HG02642 (cell line): Measurements from ENCODE around the gene SETBP1.

Source experiments
- ATAC-seq: cut with Tn5 transposase; IDR thresholded peaks from one replicate; pipeline ENCODE4 v1.9.1; 2021; ENCODE audit warnings: mild to moderate bottlenecking; ENCODE audit not compliant: unreplicated experiment, poor library complexity

Gene SETBP1

DNA sequence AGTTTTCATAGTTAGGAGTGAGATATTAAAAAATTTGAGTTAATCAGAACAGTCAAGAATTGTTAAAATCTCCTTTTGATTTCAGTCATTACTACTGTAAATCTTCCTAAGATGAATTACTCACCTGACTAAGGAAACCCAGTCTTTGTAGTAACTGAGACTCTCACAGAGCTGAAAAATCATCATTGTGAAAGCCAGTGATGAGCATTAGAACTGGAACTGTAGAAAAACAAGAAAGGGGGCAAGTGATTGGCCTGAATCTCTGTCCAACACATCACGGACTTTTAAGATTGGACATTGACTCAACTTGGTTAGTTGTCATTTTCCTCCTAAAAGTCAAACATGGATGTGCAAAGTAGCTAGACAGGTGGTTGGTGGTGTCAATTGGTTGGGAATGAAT lies 21.9 kb downstream of the SETBP1 start:
- ATAC-seq = no peak

DNA sequence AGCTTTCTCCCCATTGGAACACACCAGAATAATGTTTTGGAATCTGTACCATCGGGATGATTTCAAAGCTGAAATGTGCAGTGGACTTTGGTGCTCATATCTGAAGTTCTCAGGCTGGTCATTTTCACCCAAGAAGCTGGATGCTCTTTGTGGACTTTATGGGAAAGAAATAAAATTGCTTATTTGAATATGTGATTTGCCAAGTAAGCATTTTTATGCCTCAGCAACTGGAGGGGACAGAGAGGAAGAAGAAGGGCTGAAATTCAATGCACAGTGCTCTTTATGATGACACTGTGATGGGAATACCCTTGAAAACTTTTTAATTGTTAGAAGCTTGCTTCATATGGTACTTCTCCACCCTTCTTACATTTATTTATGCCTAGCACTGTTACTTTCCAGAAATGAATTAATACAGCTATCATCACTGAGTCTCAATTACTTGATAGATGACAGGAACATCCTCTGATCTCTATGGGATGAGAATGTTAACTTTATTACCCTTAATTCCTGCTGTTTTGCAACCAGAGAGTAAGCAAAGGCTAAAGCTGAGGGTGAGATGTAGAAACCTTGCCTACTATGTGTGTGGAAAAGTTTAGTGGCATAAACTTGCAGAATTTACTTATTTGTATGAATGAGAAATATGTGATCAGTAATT lies 23.6 kb downstream of the SETBP1 start:
- no peak for ATAC-seq

DNA sequence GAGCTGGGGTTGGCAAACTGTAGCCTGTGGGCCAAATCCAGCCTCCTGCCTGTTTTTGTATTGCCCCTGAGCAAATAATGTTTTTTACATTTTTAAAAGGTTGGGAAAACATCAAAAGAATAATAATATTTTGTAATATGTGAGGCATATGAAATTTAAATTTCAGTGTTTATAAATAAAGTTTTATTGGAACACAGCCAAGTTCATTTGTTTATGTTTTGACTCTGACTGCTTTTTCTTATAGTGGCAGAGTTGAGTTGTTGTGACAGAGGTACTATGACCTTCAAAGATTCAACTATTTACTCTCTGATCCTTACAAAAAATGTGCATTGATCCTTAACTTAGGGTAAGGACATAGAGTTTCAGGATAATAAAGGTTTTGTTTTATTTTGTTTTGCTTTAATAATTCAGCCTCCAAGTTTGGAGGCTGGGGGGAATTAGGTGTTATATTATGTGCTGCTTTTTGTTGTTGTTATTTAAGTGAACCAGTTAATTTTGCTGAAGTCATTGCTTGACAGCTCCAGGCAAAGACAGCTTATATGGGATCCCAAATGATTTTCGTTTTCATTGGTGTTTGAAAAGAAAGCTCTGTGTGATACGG lies 24.5 kb downstream of the SETBP1 start:
- no peak for ATAC-seq

DNA sequence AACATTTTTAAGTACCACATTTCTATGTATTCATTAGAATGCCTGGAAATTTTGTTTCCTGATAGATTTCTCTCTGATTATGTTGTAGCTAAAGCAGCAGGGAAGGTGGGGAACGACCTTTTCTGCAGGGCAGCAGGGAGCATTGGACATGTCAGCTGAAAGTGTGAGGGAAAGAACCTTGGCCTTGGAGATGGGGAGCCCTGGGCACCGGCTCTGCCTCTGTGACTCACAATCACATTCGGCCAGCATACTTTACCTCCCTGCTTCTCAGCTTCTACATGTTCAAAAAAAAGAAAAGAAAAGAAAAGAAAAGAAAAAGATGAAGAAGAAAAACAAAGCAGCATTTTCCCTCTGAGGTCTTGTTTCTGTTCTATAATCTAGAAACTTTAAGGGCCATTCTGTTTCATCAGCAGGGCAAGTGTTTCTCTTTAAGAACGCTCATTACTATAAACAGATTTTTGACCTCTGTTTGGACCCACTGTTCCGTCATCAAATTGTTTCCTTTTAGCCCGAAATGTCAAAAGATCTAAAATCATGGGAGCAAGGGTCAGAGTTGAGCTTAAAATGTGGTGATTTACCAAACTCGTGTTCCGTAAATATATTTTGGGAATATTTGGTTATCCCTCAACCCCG lies 27.9 kb downstream of the SETBP1 start:
- no peak for ATAC-seq

DNA sequence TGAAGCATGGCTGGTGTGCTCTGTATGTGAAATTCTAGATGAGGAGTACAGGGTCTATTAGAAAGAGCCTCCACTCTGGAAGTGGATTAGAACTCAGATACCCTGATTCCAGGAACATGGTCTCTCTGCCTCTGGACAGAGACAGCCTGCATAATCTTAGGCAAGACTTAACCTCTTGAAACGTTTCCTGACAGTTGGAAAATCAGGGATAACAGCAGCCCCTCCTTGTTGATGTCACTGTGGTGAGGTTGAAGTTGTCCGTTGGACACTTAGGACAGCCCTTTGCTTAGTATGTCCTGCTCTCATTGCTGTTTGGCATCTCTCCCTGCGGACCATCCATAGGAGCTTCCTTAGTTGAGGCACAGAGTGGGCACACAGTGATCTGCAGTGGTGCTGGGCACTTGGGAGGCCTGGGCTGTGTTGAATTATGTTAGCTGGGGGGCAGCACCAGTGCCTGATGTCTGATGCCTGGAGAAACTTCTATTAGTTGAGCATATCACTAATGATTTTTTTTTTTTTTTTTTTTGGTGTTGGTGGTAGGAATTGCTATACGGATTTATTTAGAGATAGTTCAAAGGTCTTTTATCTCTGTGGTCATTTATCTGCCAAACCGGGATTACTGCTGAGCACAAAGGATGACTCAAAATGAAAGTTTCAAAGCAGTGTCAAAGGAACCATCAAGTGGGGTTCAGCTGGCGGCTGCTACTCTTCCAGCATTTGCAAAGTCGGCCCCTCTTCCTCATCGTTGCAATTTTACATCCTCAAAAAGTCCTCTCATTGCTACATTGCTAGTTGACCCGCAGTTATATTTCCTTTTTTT lies 28.8 kb downstream of the SETBP1 start:
- peak; percentile 90 for ATAC-seq

DNA sequence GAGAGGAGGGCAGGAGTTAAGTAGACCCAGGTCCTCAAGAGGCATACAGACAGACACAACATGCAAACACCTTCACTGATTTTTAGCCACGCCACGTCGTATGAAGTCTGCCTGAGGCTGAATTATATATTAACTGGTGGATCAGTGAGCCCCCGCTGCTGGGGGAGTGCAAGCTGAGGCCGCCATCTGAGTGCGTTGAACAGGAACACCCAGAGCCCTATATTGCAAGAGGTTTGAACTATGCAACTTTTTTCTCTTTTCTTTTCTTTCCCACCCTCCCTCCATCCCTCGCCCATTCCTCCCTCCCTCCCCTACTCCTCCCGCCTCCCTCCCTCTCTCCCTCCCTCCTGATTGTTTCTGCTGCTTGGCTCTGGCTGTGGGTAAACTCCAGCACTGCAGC lies 30.2 kb downstream of the SETBP1 start:
- ATAC-seq = no peak

DNA sequence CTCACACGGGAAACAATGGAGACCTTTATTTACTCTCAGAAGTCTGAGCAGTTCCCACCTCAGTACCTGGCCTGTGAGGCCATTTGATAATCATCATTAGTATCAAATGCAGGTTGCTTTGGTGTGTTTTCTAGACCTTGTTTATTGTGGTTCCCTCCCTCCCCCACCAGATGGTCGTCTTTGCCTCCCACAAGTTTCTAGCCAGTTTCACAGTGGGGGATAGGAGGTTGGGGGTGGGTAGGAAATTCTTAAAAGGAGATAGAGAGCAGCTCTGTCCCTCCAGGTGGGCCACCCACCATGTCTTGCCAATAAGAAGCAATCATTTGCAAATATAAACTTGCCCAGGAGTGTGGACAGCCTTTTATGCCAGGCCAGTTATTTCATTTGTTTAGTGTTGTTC lies 31.3 kb downstream of the SETBP1 start:
- ATAC-seq = no peak

DNA sequence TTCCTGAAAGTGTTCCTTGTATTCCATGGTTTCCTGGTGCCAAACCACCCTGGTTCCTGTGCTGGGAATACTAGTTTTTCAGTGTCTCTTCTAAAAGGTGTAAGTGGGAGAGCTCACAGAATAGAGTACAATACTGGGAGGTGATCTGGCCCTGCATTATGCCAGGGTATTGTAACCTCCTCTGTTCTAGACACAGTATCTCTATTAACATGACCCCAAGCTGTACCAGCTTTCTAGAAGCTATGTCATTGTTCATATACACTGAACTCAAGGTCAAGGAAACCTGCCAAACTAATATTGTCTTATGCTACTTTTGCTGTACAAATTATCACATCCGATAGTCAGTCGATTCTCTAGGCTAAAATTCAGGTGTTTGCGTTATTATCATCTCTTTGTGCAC lies 32.7 kb downstream of the SETBP1 start:
- no peak for ATAC-seq

DNA sequence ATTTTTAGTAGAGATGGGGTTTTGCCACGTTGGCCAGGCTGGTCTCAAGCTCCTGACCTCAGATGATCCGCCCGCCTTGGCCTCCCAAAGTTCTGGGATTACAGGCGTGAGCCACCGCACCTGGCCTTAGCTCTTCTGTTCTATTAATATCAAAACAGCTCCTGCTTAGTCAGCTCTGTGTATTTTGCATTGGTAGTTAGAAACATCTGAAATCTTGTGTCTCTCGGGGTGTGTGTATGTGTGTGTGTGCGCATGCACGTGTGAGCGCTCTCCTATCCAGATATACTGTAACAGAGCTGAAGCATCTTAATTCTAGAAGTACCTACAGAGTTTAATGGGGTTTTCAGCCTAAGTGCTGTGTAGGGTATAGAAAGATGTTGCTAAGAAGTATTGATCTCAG lies 33.7 kb downstream of the SETBP1 start:
- no peak for ATAC-seq

DNA sequence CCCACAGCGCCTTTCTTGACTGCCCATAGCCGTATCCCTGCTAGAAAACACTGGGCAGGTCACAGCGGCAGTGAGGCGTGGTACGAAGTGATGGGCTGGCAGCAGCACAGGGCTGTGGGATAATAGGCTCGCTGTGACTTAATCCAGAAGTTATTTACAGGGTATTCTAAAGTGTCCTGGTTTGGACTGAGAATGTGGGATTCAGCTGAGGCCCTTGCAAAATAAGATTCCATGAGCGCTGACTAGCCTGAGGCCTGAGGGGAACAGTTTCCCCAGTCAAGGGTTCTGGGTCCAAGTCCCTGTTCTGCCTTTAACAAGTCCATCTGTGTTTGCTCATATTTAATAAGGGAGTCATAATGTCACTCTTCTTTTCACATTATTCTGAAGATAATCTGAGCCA lies 34.6 kb downstream of the SETBP1 start:
- no peak for ATAC-seq

DNA sequence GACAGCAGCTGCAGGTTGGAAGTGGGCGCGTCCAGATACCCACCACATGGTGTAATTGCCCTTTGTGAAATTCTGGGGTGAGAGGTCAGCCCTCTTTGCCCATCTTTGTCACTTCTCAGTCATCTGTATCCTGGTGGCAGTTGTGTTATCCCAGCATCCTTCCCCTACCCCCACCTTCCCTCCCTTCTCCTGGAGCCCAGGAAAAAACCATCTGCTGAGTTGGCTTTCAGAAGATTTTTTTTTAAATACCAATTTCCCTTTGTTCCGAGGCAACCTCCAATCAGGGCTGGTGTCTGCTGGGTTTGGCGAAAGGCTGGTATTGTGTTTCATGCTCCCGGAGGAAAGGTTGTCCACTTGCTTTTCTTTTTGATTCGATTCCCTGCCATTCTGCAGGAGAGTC lies 35.2 kb downstream of the SETBP1 start:
- ATAC-seq = no peak

DNA sequence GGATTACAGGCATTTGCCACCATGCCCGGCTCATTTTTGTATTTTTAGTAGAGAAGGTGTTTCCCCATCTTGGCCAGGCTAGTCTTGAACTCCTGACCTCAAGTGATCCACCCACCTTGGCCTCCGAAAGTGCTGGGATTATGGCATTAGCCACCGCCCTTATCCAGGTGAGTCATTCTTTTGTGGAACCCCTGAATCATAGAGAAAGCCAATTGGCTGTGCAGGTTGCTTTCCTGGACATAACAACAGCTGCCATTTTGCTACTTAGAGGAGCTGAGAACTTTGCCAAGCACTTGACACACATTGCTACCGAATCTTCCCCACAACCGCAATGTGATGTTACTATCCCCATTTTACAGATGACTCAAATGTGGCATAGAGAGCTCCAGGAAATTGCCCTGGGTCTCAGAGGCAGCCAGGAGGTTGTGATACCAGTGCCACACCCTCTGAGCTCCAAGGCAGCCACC lies 36.0 kb downstream of the SETBP1 start:
- ATAC-seq = no peak

DNA sequence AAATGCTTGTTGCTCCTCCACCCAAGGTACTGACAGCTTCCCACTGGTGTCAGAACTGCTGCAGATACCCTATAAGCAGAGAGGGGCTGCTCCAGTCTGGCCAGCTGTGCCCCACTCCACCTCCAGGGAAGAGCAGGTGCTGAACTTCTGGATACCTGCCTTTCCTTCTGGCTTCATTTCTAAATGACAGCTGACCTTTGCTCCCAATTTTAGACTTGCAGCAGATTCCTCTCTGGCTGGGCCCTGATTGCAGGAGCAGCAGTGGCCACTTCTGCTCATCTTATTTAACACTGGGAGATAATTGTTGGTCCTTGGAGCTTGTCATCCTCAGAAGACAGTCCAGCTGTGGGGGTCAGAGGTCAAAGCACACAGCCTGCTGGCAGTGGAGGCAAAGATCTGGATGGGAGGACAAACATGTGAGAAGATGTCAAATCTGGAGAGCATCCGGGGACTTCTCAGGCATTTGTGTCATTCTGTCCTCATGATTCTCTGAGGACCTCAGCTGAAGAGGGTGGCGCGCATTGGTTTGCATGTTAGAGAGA lies 38.9 kb downstream of the SETBP1 start:
- no peak for ATAC-seq

DNA sequence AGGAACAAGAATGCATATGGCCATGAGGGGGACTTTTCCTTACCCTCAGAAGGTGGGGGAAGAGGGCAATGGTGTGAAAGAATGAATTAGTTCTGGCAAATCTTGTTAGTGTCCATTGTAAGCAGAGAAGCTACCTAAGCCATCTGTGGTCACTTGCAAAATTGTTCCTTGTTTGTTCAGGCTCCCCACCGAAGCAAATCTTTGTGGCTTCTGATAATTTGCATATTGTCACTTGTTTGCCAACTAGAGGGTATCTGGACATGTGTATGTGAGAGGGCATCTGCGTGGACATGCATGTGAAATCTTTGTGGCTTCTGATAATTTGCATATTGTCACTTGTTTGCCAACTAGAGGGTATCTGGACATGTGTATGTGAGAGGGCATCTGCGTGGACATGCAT lies 41.1 kb downstream of the SETBP1 start:
- peak; percentile 48 for ATAC-seq

DNA sequence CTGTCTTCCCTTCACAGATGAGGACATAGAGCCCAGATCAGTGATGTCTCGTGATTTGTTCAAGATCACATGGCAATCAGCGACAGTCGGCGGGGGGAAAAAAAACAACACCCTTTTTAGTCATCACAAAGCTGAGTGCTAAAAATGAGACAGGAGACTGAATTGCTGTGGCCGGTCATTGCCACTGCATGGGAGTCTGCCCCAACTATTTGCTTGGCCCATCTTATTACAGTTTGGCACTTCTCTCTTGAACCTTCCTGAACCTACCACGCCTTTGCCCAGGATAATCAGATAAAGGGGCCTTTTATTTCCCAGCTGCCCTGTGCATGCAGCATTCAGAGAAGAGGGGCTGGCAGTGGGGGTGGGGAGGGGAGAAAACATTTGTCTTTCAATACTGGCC lies 42.7 kb downstream of the SETBP1 start:
- ATAC-seq = peak; percentile 27

DNA sequence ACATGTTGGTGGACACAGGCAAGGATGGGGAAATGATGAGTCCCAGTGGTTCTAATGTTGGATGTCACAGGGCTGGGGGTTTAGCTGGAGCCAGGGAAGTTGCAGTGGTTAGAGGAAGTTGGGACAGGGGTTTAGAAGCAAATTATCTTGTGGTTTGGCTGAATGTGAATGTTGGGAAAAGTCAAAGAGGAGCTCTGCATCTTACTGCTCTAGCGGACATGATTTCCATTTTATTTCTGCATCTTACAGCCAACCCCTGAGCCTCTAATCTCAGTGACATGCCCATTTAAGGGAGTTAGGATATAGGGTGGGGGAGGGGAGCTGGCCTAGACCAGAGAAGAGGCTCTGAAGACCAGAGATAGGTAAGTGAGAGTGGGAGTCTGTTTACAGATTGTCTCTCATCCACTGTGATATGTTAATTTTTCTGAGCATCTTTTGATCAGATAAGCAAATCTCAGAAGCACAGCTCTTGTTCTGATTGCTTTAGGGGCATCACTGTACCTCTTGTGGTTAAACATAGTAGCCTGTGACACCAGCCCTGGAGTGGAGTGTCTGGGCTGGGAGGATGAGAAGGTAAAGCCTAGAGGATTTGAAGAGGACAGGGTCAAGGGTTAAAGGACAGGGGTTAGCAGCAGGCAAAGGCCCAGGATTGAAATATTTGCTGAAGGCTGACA lies 43.6 kb downstream of the SETBP1 start:
- no peak for ATAC-seq

DNA sequence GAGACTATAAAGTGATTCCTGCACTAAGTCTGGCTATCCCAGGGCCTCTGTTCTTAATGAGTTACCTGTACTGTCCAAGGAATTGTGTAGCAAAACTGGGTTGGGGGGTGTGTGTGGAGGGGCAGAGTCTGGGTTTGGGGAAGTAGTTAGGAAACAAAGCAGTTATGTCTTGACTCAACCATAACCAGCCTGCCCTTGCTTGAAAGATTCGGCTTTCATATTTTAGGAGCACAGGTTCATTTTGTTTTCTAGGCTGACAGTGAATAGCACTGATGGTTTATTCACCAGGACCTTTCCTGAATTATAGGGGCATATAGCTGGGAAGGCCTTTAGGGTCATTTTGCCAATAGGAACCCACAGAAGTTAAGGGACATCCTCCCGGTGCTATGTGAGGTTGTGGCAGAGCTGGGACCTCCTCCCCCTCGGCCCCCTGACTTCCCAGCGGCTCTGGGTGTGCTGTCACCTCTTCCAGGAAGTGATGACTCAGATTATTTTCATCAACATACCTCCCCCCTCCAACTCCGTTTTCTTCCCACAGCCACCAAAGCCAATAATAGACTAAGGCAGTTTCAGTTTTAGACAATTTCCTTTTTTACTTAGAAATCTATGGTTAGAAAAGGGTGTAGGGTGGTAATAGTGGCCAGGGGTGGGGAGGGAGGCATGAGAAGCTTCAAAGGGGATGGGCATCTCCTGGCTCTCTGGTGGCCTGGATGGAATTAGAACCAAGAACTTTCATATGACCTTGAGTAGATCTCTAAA lies 44.8 kb downstream of the SETBP1 start:
- peak; percentile 67 for ATAC-seq

DNA sequence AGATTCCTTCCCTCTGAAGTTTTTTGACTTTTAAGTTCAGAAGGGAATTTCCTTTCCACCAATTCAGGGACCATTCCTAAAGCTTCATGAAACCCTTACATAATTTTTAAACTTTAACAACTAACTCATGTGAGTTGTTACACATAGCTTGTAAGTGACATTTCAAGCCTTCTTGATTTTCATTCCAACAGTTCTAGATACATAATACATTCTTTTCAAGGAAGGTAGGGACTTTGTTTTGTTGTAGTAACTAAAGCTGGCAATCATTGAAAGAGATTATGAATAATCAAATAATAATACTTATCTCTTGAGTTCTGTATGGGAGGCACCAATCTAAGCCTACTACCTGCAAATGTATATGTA lies 45.4 kb downstream of the SETBP1 start:
- ATAC-seq = no peak

DNA sequence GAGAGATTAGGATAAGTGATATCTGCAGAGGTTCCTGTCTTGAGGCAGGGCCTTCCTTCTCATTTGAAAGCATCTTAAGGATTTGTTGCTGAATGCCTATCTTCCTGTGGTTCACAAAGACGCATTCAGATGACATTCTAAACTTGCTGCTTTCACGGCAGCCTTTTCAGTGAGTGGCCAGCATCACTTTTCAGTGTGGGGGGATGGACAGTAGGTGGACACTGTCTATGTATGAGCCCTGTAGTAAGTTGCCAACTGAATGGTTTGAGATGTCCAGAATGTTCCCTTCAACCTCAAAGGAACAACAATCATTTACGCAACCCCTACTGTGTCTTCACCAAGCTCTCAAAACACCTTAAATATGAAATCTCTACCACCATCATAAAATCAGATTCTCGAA lies 46.6 kb downstream of the SETBP1 start:
- ATAC-seq = no peak
